SK-N-SH treated with all-trans-retinoic acid at 6 μM for 48 hours (cell line): Measurements from ENCODE around the gene CAMKMT.
A peak's percentile ranks its signal among the peaks of the same experiment; 100 is the strongest.

Experiments used
- ATAC-seq: fragments of 200-7000 bp; cut with Tn5 transposase; 3 replicates; pipeline ENCODE4 v1.9.1; 2020; ENCODE audit warnings: mild to moderate bottlenecking, moderate library complexity
- ARNTL ChIP-seq: fragments of 450-650 bp; formaldehyde crosslinking; IDR thresholded peaks from 2 replicates; pipeline ENCODE4 v1.5.0; 2020; ENCODE audit warnings: low read depth, mild to moderate bottlenecking, moderate library complexity, borderline replicate concordance
- BACH2 ChIP-seq: fragments of 250-450 bp; sonication (Bioruptor Pico); IDR thresholded peaks from 2 replicates; pipeline ENCODE4 v1.9.0; 2021; ENCODE audit warnings: mild to moderate bottlenecking, borderline replicate concordance
- CREB5 ChIP-seq: fragments of 250-450 bp; sonication (Bioruptor Pico); IDR thresholded peaks from 2 replicates; pipeline ENCODE4 v1.5.1; 2020; ENCODE audit warnings: low read depth, mild to moderate bottlenecking, moderate library complexity
- CSDC2 ChIP-seq: fragments of 250-450 bp; sonication (Bioruptor Pico); IDR thresholded peaks from 2 replicates; pipeline ENCODE4 v1.5.0; 2020; ENCODE audit warnings: mild to moderate bottlenecking, moderate library complexity
- ESRRG ChIP-seq: fragments of 250-450 bp; sonication (Bioruptor Pico); IDR thresholded peaks from 2 replicates; pipeline ENCODE4 v1.6.1; 2021; ENCODE audit warnings: mild to moderate bottlenecking
- GLIS3 ChIP-seq: fragments of 250-450 bp; sonication (Bioruptor Pico); IDR thresholded peaks from 2 replicates; pipeline ENCODE4 v1.5.0; 2020; ENCODE audit warnings: mild to moderate bottlenecking, moderate library complexity
- ISL1 ChIP-seq: fragments of 250-450 bp; sonication (Bioruptor Pico); IDR thresholded peaks from 2 replicates; pipeline ENCODE4 v2.1.2; 2022; ENCODE audit warnings: mild to moderate bottlenecking, moderate library complexity
- OSR1 ChIP-seq: fragments of 250-450 bp; sonication (Bioruptor Pico); IDR thresholded peaks from 2 replicates; pipeline ENCODE4 v1.8.0; 2022; ENCODE audit warnings: moderate library complexity, mild to moderate bottlenecking, inconsistent platforms
- PPARA ChIP-seq: fragments of 250-450 bp; sonication (Bioruptor Pico); IDR thresholded peaks from 2 replicates; pipeline ENCODE4 v1.5.0; 2020; ENCODE audit warnings: mild to moderate bottlenecking, borderline replicate concordance
- RARB ChIP-seq: fragments of 250-450 bp; sonication (Bioruptor Pico); IDR thresholded peaks from 2 replicates; pipeline ENCODE4 v1.8.0; 2021; ENCODE audit warnings: mild to moderate bottlenecking, moderate library complexity
- SNAI2 ChIP-seq: fragments of 250-450 bp; sonication (Bioruptor Pico); IDR thresholded peaks from 2 replicates; pipeline ENCODE4 v1.5.0; 2020; ENCODE audit warnings: mild to moderate bottlenecking, moderate library complexity
- TCF4 ChIP-seq: fragments of 250-450 bp; sonication (Bioruptor Pico); IDR thresholded peaks from 2 replicates; pipeline ENCODE4 v1.8.0; 2021; ENCODE audit warnings: mild to moderate bottlenecking, moderate library complexity, borderline replicate concordance
- TOX ChIP-seq: fragments of 250-450 bp; sonication (Bioruptor Pico); IDR thresholded peaks from 2 replicates; pipeline ENCODE4 v1.8.0; 2021; ENCODE audit warnings: mild to moderate bottlenecking, moderate library complexity, borderline replicate concordance
- ZC3H10 ChIP-seq: fragments of 250-450 bp; sonication (Bioruptor Pico); IDR thresholded peaks from 2 replicates; pipeline ENCODE4 v1.5.1; 2021; ENCODE audit warnings: mild to moderate bottlenecking, moderate library complexity
- ZFP3 ChIP-seq: fragments of 250-450 bp; sonication (Bioruptor Pico); IDR thresholded peaks from 2 replicates; pipeline ENCODE4 v1.5.0; 2020; ENCODE audit warnings: mild to moderate bottlenecking, moderate library complexity
- ZFP30 ChIP-seq: fragments of 450-650 bp; formaldehyde crosslinking; IDR thresholded peaks from 2 replicates; pipeline ENCODE4 v1.5.0; 2022; ENCODE audit warnings: mild to moderate bottlenecking, moderate library complexity
- ZNF70 ChIP-seq: fragments of 450-650 bp; formaldehyde crosslinking; IDR thresholded peaks from 2 replicates; pipeline ENCODE4 v1.5.0; 2020; ENCODE audit warnings: mild to moderate bottlenecking, moderate library complexity
- ZNF8 ChIP-seq: fragments of 450-650 bp; formaldehyde crosslinking; IDR thresholded peaks from 2 replicates; pipeline ENCODE4 v1.5.0; 2020; ENCODE audit warnings: mild to moderate bottlenecking, moderate library complexity
- TF ChIP-seq, protein P1 (sequence below): fragments of 250-450 bp; sonication (Bioruptor Pico); IDR thresholded peaks from 2 replicates; pipeline ENCODE4 v1.8.0; 2021; ENCODE audit warnings: low read depth, mild to moderate bottlenecking, moderate library complexity, borderline replicate concordance
- TF ChIP-seq, protein P2 (sequence below): fragments of 250-450 bp; sonication (Bioruptor Pico); IDR thresholded peaks from 2 replicates; pipeline ENCODE4 v1.8.0; 2020; ENCODE audit warnings: mild to moderate bottlenecking, moderate library complexity, borderline replicate concordance
- TF ChIP-seq, protein P3 (sequence below): fragments of 250-450 bp; sonication (Bioruptor Pico); IDR thresholded peaks from 2 replicates; pipeline ENCODE4 v1.5.0; 2020; ENCODE audit warnings: mild to moderate bottlenecking, moderate library complexity
- TF ChIP-seq, protein P4 (sequence below): fragments of 250-450 bp; sonication (Bioruptor Pico); IDR thresholded peaks from 2 replicates; pipeline ENCODE4 v1.5.1; 2021; ENCODE audit warnings: mild to moderate bottlenecking, moderate library complexity

CAMKMT gene

GRCh38 chr2:44684559-44684958, 322.8 kb downstream of the CAMKMT start:
- no peak for ATAC-seq

GRCh38 chr2:44686561-44686960, 324.8 kb downstream of the CAMKMT start:
- TF ChIP-seq ZFP3 (CRISPR knock-in tag), result no peak
- no peak for TF ChIP-seq CREB5 (CRISPR knock-in tag)
- 0 out of 2 replicates have a peak, but pooled peaks have one; percentile 5 for TF ChIP-seq ISL1 (CRISPR knock-in tag)
- ATAC-seq, result peak; percentile 92

More at GRCh38 chr2:44684559-44684958, 322.8 kb downstream of the CAMKMT start:
- no peak for TF ChIP-seq BACH2 (CRISPR knock-in tag)
- TF ChIP-seq, protein P1, sequence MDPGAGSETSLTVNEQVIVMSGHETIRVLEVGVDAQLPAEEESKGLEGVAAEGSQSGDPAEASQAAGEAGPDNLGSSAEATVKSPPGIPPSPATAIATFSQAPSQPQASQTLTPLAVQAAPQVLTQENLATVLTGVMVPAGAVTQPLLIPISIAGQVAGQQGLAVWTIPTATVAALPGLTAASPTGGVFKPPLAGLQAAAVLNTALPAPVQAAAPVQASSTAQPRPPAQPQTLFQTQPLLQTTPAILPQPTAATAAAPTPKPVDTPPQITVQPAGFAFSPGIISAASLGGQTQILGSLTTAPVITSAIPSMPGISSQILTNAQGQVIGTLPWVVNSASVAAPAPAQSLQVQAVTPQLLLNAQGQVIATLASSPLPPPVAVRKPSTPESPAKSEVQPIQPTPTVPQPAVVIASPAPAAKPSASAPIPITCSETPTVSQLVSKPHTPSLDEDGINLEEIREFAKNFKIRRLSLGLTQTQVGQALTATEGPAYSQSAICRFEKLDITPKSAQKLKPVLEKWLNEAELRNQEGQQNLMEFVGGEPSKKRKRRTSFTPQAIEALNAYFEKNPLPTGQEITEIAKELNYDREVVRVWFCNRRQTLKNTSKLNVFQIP (CRISPR knock-in tag), result no peak
- TF ChIP-seq, protein P2, sequence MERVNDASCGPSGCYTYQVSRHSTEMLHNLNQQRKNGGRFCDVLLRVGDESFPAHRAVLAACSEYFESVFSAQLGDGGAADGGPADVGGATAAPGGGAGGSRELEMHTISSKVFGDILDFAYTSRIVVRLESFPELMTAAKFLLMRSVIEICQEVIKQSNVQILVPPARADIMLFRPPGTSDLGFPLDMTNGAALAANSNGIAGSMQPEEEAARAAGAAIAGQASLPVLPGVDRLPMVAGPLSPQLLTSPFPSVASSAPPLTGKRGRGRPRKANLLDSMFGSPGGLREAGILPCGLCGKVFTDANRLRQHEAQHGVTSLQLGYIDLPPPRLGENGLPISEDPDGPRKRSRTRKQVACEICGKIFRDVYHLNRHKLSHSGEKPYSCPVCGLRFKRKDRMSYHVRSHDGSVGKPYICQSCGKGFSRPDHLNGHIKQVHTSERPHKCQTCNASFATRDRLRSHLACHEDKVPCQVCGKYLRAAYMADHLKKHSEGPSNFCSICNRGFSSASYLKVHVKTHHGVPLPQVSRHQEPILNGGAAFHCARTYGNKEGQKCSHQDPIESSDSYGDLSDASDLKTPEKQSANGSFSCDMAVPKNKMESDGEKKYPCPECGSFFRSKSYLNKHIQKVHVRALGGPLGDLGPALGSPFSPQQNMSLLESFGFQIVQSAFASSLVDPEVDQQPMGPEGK (CRISPR knock-in tag), result no peak
- TF ChIP-seq TCF4, result no peak
- TF ChIP-seq PPARA (CRISPR knock-in tag), result no peak
- TF ChIP-seq, protein P3, sequence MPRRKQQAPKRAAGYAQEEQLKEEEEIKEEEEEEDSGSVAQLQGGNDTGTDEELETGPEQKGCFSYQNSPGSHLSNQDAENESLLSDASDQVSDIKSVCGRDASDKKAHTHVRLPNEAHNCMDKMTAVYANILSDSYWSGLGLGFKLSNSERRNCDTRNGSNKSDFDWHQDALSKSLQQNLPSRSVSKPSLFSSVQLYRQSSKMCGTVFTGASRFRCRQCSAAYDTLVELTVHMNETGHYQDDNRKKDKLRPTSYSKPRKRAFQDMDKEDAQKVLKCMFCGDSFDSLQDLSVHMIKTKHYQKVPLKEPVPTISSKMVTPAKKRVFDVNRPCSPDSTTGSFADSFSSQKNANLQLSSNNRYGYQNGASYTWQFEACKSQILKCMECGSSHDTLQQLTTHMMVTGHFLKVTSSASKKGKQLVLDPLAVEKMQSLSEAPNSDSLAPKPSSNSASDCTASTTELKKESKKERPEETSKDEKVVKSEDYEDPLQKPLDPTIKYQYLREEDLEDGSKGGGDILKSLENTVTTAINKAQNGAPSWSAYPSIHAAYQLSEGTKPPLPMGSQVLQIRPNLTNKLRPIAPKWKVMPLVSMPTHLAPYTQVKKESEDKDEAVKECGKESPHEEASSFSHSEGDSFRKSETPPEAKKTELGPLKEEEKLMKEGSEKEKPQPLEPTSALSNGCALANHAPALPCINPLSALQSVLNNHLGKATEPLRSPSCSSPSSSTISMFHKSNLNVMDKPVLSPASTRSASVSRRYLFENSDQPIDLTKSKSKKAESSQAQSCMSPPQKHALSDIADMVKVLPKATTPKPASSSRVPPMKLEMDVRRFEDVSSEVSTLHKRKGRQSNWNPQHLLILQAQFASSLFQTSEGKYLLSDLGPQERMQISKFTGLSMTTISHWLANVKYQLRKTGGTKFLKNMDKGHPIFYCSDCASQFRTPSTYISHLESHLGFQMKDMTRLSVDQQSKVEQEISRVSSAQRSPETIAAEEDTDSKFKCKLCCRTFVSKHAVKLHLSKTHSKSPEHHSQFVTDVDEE, result no peak
- TF ChIP-seq ISL1 (CRISPR knock-in tag), result no peak
- no peak for TF ChIP-seq OSR1
- no peak for TF ChIP-seq ARNTL (CRISPR knock-in tag)
- TF ChIP-seq ZC3H10 (CRISPR knock-in tag), result no peak
- TF ChIP-seq CSDC2, result no peak
- TF ChIP-seq TOX, result no peak
- no peak for TF ChIP-seq ZNF70
- TF ChIP-seq, protein P4, sequence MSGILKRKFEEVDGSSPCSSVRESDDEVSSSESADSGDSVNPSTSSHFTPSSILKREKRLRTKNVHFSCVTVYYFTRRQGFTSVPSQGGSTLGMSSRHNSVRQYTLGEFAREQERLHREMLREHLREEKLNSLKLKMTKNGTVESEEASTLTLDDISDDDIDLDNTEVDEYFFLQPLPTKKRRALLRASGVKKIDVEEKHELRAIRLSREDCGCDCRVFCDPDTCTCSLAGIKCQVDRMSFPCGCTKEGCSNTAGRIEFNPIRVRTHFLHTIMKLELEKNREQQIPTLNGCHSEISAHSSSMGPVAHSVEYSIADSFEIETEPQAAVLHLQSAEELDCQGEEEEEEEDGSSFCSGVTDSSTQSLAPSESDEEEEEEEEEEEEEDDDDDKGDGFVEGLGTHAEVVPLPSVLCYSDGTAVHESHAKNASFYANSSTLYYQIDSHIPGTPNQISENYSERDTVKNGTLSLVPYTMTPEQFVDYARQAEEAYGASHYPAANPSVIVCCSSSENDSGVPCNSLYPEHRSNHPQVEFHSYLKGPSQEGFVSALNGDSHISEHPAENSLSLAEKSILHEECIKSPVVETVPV (CRISPR knock-in tag), result no peak
- no peak for TF ChIP-seq ESRRG

DNA sequence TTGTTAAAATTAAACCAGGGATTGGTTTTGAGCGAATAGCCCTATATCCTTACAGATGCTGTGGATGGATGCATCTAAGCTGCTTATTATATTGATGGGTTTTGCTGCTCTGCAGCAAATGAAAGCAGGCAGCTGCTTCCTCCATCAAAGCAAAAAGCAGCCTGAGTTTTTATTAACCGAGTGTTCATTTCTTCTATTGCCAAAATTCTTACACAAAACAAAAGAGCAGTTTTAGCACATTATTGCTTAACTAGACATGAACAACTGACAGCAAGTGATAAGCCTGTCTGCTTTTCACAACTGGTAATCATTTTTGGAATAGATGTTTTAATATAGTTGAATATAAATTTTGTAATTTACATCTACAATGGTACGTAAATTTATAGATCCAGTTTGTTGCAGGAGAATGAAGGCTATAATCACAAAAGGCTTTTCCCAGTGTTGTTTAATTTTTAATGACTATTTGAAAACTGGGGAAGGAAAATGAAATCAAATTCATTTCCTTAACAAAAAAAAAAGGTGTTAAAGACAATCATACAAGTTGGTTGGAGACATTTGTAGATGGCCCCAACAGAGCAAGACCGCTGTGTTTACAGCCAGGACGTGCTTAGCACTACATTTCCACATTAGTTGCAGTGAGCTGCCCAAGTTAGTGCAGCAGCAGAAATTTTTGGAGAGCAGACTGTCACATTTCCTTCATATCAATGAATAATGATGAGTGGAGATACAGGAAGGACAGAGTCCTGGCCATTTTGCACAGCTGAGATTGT, 326.1 kb downstream of the CAMKMT start:
- no peak for ATAC-seq
- TF ChIP-seq ZNF8 (CRISPR knock-in tag) (no peak), RARB (no peak), TCF4 (no peak), ISL1 (CRISPR knock-in tag) (no peak), ZFP30 (CRISPR knock-in tag) (no peak), ESRRG (no peak), TOX (no peak), ARNTL (CRISPR knock-in tag) (no peak), GLIS3 (CRISPR knock-in tag) (no peak), ZFP3 (CRISPR knock-in tag) (no peak), BACH2 (CRISPR knock-in tag) (no peak), ZNF70 (no peak), SNAI2 (CRISPR knock-in tag) (no peak), ZC3H10 (CRISPR knock-in tag) (no peak)
